Effector memory CD8-positive, alpha-beta T cell (primary cell): ENCODE measurements around the gene GRIN1.

ENCODE experiments used
- ATAC-seq: fragments of 150-1000 bp; cut with Tn5 transposase; replicated peaks from 2 replicates; pipeline ENCODE4 v1.10.0; 2021; ENCODE audit warnings: mild to moderate bottlenecking, moderate library complexity
- DNase-seq, 3 experiments: peaks; one replicate each; pipeline ENCODE4 v3.0.0; 2021
- H3K27ac Mint-ChIP-seq, 2 donors: one replicate each; pipeline ENCODE4 v1.8.0; 2022; ENCODE audit warnings: mild to moderate bottlenecking in 2 of 2, mixed read lengths in 2 of 2, moderate library complexity in 2 of 2
- H3K27me3 Mint-ChIP-seq, 2 donors: one replicate each; pipeline ENCODE4 v1.8.0; 2022; ENCODE audit warnings: mixed read lengths in 2 of 2
- H3K36me3 Mint-ChIP-seq: one replicate; pipeline ENCODE4 v1.8.0; 2022; ENCODE audit warnings: mild to moderate bottlenecking, moderate library complexity, mixed read lengths; ENCODE audit not compliant: insufficient read depth
- H3K4me1 Mint-ChIP-seq, 2 donors: one replicate each; pipeline ENCODE4 v1.8.0; 2022; ENCODE audit warnings: low read depth in 2 of 2, mixed read lengths in 2 of 2
- H3K4me3 Mint-ChIP-seq, 2 donors: one replicate each; pipeline ENCODE4 v1.8.0; 2022; ENCODE audit warnings: mild to moderate bottlenecking in 2 of 2, mixed read lengths in 2 of 2, moderate library complexity in 2 of 2
- H3K9me3 Mint-ChIP-seq, 2 donors: one replicate each; pipeline ENCODE4 v1.8.0; 2022; ENCODE audit warnings: mixed read lengths in 2 of 2

The GRIN1 gene

DNA sequence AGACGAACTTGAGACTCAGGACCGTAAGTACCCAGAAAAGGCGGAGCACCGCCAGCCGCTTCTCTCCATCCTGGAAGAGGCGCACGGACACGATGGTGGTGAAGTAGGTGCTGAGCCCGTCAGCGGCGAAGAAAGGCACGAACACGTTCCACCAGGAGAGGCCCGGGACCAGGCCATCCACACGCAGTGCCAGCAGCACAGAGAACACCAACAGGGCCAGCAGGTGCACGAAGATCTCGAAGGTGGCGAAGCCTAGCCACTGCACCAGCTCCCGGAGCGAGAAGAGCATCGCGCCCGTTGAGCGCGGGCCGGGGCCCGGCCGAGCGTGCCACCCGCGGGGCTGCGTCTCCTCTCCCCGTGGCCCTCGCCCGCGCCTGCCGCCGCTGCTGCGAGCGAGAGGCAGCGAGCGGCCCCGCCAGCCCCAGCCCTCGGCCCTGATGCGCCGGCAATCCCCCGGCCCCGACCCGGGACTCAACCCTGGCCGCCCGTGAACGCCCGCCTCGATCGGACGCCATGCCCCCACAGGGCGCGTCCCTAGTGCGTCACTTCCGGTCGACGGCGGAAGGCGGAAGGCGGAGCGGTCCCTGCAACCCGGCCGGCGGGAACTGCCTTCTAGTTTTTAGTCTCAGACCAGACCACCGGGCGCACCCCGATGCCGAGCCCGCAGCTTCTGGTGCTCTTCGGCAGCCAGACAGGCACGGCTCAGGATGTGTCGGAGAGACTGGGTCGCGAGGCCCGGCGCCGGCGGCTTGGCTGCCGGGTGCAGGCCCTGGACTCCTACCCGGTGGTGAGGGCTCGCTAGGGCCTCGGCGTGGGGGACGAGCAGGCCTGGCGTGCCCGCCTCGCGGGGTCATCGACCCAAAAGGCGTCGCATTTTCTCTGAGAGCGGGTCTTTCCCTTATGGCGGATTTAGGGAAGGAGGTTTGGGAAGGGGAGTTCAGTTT is 66.4 kb downstream of the GRIN1 start, which contains the start of the genes NDOR1 and TMEM203:
NDOR1 (plus strand) TSS at position 575 of the 944 bp plus-strand sequence; CDS start at position 653, 78 bp downstream.
TMEM203 (minus strand) TSS at position 523 of the 944 bp plus-strand sequence; CDS start at position 289, 234 bp downstream.
- H3K27ac Mint-ChIP-seq: peak within 1 kb of the TSS; percentile 96 to 97
- H3K9me3 Mint-ChIP-seq: no peaks in the 10 kb centered on the region
- no peaks in the 10 kb centered on the region for H3K27me3 Mint-ChIP-seq
- peaks cover 45% of the 10 kb centered on the region for H3K36me3 Mint-ChIP-seq
- DNase-seq (peak; percentile 93 to 95 (median 94)), ATAC-seq (peak; percentile 60)
- H3K4me1 Mint-ChIP-seq: peaks cover 26 to 40% of the 10 kb centered on the region in 2 donors
- H3K4me3 Mint-ChIP-seq: peak within 1 kb of the TSS; percentile 91 to 94

DNA sequence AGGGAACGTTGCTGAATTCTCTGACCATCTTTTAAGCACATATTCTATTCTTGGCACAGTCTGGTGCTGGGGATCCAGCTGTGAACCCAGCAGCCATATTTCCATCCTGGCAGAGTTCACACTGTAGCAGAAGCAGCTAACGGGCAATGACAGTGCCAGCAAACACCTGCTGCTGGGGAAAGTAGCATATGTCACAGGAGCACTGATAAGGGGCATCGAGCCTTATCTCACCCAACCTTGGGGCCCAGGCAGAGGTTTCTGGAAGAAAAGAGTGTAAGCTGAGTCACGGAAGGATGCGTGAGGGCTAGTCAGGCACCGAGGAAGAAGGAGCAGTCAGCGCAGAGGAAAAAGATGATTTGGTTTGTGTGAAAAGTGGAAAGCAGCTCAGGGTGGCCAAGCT is 67.6 kb downstream of the GRIN1 start:
- Mint-ChIP-seq H3K4me3 (peak overlapping the region; percentile 91 to 94), H3K27ac (peak overlapping the region; percentile 96 to 97), H3K4me1 (peaks cover 26 to 34% of the 10 kb centered on the region in 2 donors), H3K27me3 (no peaks in the 10 kb centered on the region), H3K9me3 (no peaks in the 10 kb centered on the region), H3K36me3 (peaks cover 46% of the 10 kb centered on the region)
- no peak for DNase-seq
- no peak for ATAC-seq

DNA sequence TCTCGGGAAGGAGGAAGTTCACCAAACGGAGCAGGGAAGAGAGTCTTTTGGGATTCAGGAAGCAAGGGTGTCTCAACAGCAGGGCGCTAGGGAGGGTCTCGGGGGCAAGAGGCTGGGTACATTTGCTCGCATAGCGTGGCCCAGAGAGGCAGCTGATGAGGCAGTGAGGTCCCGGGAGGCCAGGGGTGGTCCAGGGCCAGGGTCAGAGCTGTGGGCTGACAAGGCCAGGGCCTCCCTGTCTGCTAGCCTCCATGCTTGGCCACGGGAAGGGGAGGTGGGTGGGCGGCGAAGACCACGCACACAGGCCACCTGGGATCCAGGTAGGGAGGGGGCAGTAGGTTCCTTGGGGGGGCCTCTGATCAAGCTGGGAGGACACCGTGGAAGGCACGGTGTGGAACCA is 72.6 kb downstream of the GRIN1 start:
- Mint-ChIP-seq H3K4me1 (peaks cover 13 to 17% of the 10 kb centered on the region in 2 donors), H3K9me3 (no peaks in the 10 kb centered on the region), H3K36me3 (peaks cover 22% of the 10 kb centered on the region), H3K27me3 (no peaks in the 10 kb centered on the region), H3K4me3 (no peak overlapping the region), H3K27ac (peak overlapping the region in 1 of 2 donors; percentile 72)
- DNase-seq: no peak
- no peak for ATAC-seq

DNA sequence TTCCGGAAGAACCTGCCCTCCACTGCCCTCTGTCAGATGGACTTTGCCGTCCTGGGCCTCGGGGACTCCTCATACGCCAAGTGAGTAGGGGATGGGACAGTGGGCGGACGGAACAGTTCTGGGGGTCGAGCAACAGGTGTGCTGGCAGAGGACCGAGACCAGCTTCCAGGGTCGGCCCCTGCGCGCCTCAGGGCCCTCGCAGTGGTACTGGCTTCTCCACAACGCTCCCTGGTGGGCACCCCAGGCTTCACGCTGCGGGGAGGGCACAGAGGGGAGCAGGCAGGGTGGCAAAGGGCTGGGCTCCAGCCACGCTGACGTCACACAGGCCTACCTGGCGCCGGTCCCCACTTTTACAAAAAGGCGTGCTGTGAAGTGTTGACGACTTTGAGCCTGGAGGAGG is 73.6 kb downstream of the GRIN1 start:
- Mint-ChIP-seq H3K4me3 (no peak overlapping the region), H3K27me3 (no peaks in the 10 kb centered on the region), H3K4me1 (peaks cover 3 to 7% of the 10 kb centered on the region in 2 donors), H3K9me3 (no peaks in the 10 kb centered on the region), H3K27ac (no peak overlapping the region), H3K36me3 (peaks cover 21% of the 10 kb centered on the region)
- DNase-seq: no peak
- ATAC-seq: no peak

DNA sequence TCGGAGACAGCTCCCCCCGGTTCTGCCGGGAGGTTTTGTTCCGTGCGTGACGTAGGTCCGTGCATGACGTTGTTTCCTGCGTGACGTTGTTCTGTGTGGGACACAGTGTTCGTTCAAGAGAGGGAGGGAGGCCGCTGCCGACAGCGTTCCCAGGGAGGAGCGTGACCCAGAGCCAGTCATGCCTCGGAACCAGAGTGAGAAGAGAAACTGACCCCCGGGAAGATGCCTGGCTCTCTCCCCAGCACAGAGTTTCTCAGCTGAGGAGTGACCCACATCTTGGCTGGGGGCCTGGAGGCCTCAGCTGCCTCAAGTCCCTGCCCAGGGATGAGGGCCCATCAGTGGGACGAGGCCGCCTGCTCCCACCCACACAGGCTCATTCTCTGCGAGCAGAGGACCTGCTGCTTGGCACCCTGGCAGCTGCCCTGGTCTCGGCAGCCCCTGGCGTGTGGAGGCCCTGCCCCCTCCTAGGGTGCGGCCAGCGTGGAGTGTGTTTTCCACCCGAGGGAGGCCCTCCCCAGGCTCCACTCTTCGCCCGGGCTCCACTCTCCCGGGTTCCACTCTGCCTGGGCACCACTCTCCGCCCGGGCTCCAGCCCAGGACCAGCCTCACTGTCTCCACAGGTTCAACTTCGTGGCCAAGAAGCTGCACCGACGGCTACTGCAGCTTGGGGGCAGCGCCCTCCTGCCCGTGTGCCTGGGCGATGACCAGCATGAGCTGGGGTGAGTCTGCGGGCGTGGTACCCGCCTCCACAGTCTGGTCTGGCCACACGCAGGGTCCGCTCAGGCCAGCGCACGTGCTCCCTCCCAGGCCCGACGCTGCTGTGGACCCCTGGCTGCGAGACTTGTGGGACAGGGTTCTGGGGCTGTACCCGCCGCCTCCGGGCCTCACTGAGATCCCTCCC is 74.5 kb downstream of the GRIN1 start:
- Mint-ChIP-seq H3K4me1 (peaks cover 0 to 5% of the 10 kb centered on the region in 2 donors), H3K4me3 (no peak overlapping the region), H3K9me3 (no peaks in the 10 kb centered on the region), H3K36me3 (peaks cover 16% of the 10 kb centered on the region), H3K27ac (no peak overlapping the region), H3K27me3 (no peaks in the 10 kb centered on the region)
- DNase-seq (no peak), ATAC-seq (no peak)

DNA sequence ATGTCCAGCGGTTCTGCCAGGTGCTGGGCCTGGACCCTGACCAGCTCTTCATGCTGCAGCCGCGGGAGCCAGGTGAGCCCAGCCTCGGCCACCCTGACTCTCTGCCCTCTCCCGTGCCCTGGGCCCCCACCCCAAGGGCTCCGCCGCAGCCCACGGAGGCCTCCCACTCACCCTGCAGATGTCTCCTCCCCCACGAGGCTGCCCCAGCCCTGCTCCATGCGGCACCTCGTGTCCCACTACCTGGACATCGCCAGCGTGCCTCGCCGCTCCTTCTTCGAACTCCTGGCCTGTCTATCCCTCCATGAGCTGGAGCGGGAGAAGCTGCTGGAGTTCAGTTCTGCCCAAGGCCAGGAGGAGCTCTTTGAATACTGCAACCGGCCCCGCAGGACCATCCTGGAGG is 75.7 kb downstream of the GRIN1 start:
- Mint-ChIP-seq H3K4me3 (no peak overlapping the region), H3K4me1 (peaks cover 0 to 3% of the 10 kb centered on the region in 2 donors), H3K27me3 (no peaks in the 10 kb centered on the region), H3K36me3 (peaks cover 10% of the 10 kb centered on the region), H3K9me3 (no peaks in the 10 kb centered on the region), H3K27ac (peak overlapping the region in 1 of 2 donors; percentile 76)
- ATAC-seq (no peak), DNase-seq (no peak)

DNA sequence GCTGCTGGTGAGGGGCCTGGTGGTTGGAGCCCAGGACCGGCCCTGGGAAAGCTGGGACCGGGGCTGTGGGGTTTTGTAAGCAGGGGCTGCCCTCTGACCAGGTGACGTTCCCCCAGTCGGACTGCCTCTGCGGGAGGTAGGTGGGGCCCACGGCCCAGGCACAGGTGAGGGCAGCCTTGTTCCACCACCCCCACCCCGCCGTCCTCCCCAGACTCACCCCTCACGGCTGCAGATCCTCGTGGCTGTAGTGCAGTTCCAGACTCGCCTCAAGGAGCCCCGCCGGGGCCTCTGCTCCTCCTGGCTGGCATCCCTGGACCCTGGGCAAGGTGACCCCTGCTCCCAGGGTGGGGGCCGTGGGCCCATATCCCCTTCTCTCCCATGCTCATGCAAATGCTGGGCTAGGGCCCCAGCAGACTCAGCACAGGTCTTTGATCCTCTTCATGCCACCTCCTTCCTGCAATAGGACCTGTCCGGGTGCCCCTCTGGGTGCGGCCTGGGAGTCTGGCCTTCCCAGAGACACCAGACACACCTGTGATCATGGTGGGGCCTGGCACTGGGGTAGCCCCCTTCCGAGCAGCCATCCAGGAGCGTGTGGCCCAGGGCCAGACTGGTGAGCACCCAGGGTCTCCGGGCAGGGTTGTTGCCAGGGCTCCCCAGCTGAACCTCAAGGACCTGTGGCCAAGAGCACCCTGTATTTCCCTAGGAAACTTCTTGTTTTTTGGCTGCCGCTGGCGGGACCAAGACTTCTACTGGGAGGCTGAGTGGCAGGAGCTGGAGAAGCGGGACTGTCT is 76.4 kb downstream of the GRIN1 start:
- no peak for ATAC-seq

GRCh38 chr9:137216188-137216965 is 77.4 kb downstream of the GRIN1 start:
- Mint-ChIP-seq H3K4me3 (no peak overlapping the region), H3K27me3 (no peaks in the 10 kb centered on the region), H3K9me3 (no peaks in the 10 kb centered on the region), H3K36me3 (peaks cover 6% of the 10 kb centered on the region), H3K27ac (no peak overlapping the region), H3K4me1 (peaks cover 0 to 3% of the 10 kb centered on the region in 2 donors)
- DNase-seq: no peak
- no peak for ATAC-seq

More for the DNA sequence above, 76.4 kb downstream of the GRIN1 start:
- no peak for DNase-seq
- no peaks in the 10 kb centered on the region for H3K27me3 Mint-ChIP-seq
- no peaks in the 10 kb centered on the region for H3K9me3 Mint-ChIP-seq
- H3K36me3 Mint-ChIP-seq: peaks cover 4% of the 10 kb centered on the region
- no peak overlapping the region for H3K4me3 Mint-ChIP-seq
- peaks cover 0 to 4% of the 10 kb centered on the region in 2 donors for H3K4me1 Mint-ChIP-seq
- H3K27ac Mint-ChIP-seq: no peak overlapping the region

GRCh38 chr9:137217276-137218211 is 78.6 kb downstream of the GRIN1 start:
- ATAC-seq: no peak
- Mint-ChIP-seq H3K4me3 (no peak overlapping the region), H3K4me1 (peaks cover 0 to 3% of the 10 kb centered on the region in 2 donors), H3K36me3 (peaks cover 6% of the 10 kb centered on the region), H3K27me3 (no peaks in the 10 kb centered on the region), H3K9me3 (no peaks in the 10 kb centered on the region), H3K27ac (no peak overlapping the region)
- DNase-seq: no peak

GRCh38 chr9:137218212-137218753 is 79.3 kb downstream of the GRIN1 start:
- H3K9me3 Mint-ChIP-seq: no peaks in the 10 kb centered on the region
- H3K4me3 Mint-ChIP-seq: no peak overlapping the region
- H3K36me3 Mint-ChIP-seq: peaks cover 5% of the 10 kb centered on the region
- DNase-seq (no peak), ATAC-seq (no peak)
- H3K27me3 Mint-ChIP-seq: no peaks in the 10 kb centered on the region
- H3K27ac Mint-ChIP-seq: no peak overlapping the region
- H3K4me1 Mint-ChIP-seq: peaks cover 0 to 4% of the 10 kb centered on the region in 2 donors
